ENCODE data around the gene RNF208. TPM values are rescaled to one million over a fixed set of nuclear protein-coding genes. Genes with fewer than 3 reads are reported as not detected.

Gene RNF208
- total and polyA plus RNA-seq, 3 donors from 2014 or later, result 3.0 to 7.7 (median 4.1) TPM

Other genes starting within 250 kb of the RNF208 start
Only the 30 nearest of the 32 such genes appear.
- 10 to 100 TPM; 47.8 to 56.6 TPM for gene PAXX, start 229.8 kb downstream of the RNF208 start, total RNA-seq
- gene PAXX, start 229.8 kb downstream of the RNF208 start, polyA plus RNA-seq (ENCODE audit: insufficient read depth, low read depth, low replicate concordance), result 25.9 TPM
- 1 to 10 TPM; 1.8 to 1.9 TPM for gene CLIC3, start 225.7 kb downstream of the RNF208 start, total RNA-seq
- gene CLIC3, start 225.7 kb downstream of the RNF208 start, polyA plus RNA-seq (ENCODE audit: insufficient read depth, low read depth, low replicate concordance), result 2.8 TPM
- gene ABCA2, start 194.0 kb downstream of the RNF208 start, total RNA-seq, result 10 to 100 TPM; 56.0 to 65.5 TPM
- gene ABCA2, start 194.0 kb downstream of the RNF208 start, polyA plus RNA-seq (ENCODE audit: insufficient read depth, low read depth, low replicate concordance), result 33.6 TPM
- under 1 TPM; 0.06 to 0.24 TPM for gene FUT7, start 190.2 kb downstream of the RNF208 start, total RNA-seq
- 0.24 TPM for gene FUT7, start 190.2 kb downstream of the RNF208 start, polyA plus RNA-seq (ENCODE audit: insufficient read depth, low read depth, low replicate concordance)
- 100 to 1,000 TPM in 1 of 2 donors, 10 to 100 TPM in 1; 75.9 to 103 TPM for gene NPDC1, start 176.1 kb downstream of the RNF208 start, total RNA-seq
- 47.7 TPM for gene NPDC1, start 176.1 kb downstream of the RNF208 start, polyA plus RNA-seq (ENCODE audit: insufficient read depth, low read depth, low replicate concordance)
- 1 to 10 TPM; 5.7 to 9.6 TPM for gene ENTPD2, start 168.2 kb downstream of the RNF208 start, total RNA-seq
- gene ENTPD2, start 168.2 kb downstream of the RNF208 start, polyA plus RNA-seq (ENCODE audit: insufficient read depth, low read depth, low replicate concordance), result 8.5 TPM
- gene SAPCD2, start 151.7 kb downstream of the RNF208 start, total RNA-seq, result 1 to 10 TPM; 1.4 to 1.7 TPM
- 0.78 TPM for gene SAPCD2, start 151.7 kb downstream of the RNF208 start, polyA plus RNA-seq (ENCODE audit: insufficient read depth, low read depth, low replicate concordance)
- gene UAP1L1, start 144.7 kb downstream of the RNF208 start, total RNA-seq, result 10 to 100 TPM in 1 of 2 donors, 1 to 10 TPM in 1; 7.2 to 10.1 TPM
- 6.9 TPM for gene UAP1L1, start 144.7 kb downstream of the RNF208 start, polyA plus RNA-seq (ENCODE audit: insufficient read depth, low read depth, low replicate concordance)
- gene MAN1B1, start 135.3 kb downstream of the RNF208 start, total RNA-seq, result 100 to 1,000 TPM; 122 to 124 TPM
- 62.2 TPM for gene MAN1B1, start 135.3 kb downstream of the RNF208 start, polyA plus RNA-seq (ENCODE audit: insufficient read depth, low read depth, low replicate concordance)
- 100 to 1,000 TPM; 207 to 215 TPM for gene DPP7, start 107.5 kb downstream of the RNF208 start, total RNA-seq
- 242 TPM for gene DPP7, start 107.5 kb downstream of the RNF208 start, polyA plus RNA-seq (ENCODE audit: insufficient read depth, low read depth, low replicate concordance)
- gene GRIN1, start 83.1 kb downstream of the RNF208 start, total RNA-seq, result 1 to 10 TPM; 1.5 to 3.8 TPM
- 0.79 TPM for gene GRIN1, start 83.1 kb downstream of the RNF208 start, polyA plus RNA-seq (ENCODE audit: insufficient read depth, low read depth, low replicate concordance)
- 1 to 10 TPM; 2.4 to 5.1 TPM for gene LRRC26, start 52.2 kb downstream of the RNF208 start, total RNA-seq
- not detected for gene LRRC26, start 52.2 kb downstream of the RNF208 start, polyA plus RNA-seq (ENCODE audit: insufficient read depth, low read depth, low replicate concordance)
- gene TMEM210, start 50.2 kb downstream of the RNF208 start, total RNA-seq, result 10 to 100 TPM; 19.8 to 37.9 TPM
- gene TMEM210, start 50.2 kb downstream of the RNF208 start, polyA plus RNA-seq (ENCODE audit: insufficient read depth, low read depth, low replicate concordance), result 83.2 TPM
- 10 to 100 TPM; 91.0 to 98.5 TPM for gene ANAPC2, start 33.7 kb downstream of the RNF208 start, total RNA-seq
- gene ANAPC2, start 33.7 kb downstream of the RNF208 start, polyA plus RNA-seq (ENCODE audit: insufficient read depth, low read depth, low replicate concordance), result 80.6 TPM
- 100 to 1,000 TPM; 134 to 137 TPM for gene SSNA1, start 33.6 kb downstream of the RNF208 start, total RNA-seq
- gene SSNA1, start 33.6 kb downstream of the RNF208 start, polyA plus RNA-seq (ENCODE audit: insufficient read depth, low read depth, low replicate concordance), result 211 TPM
- 10 to 100 TPM; 25.9 to 35.2 TPM for gene TPRN, start 21.5 kb downstream of the RNF208 start, total RNA-seq
- 17.2 TPM for gene TPRN, start 21.5 kb downstream of the RNF208 start, polyA plus RNA-seq (ENCODE audit: insufficient read depth, low read depth, low replicate concordance)
- gene TMEM203, start 16.6 kb downstream of the RNF208 start, total RNA-seq, result 10 to 100 TPM; 48.0 to 51.2 TPM
- 36.3 TPM for gene TMEM203, start 16.6 kb downstream of the RNF208 start, polyA plus RNA-seq (ENCODE audit: insufficient read depth, low read depth, low replicate concordance)
- gene NDOR1, start 16.5 kb downstream of the RNF208 start, total RNA-seq, result 10 to 100 TPM; 27.5 to 29.1 TPM
- gene NDOR1, start 16.5 kb downstream of the RNF208 start, polyA plus RNA-seq (ENCODE audit: insufficient read depth, low read depth, low replicate concordance), result 21.9 TPM
- gene CYSRT1, start 2.9 kb upstream of the RNF208 start, total RNA-seq, result 1 to 10 TPM; 3.7 to 5.6 TPM
- gene CYSRT1, start 2.9 kb upstream of the RNF208 start, polyA plus RNA-seq (ENCODE audit: insufficient read depth, low read depth, low replicate concordance), result 3.0 TPM
- gene RNF224, start 5.3 kb upstream of the RNF208 start, total RNA-seq, result under 1 TPM; 0.37 to 0.71 TPM
- gene RNF224, start 5.3 kb upstream of the RNF208 start, polyA plus RNA-seq (ENCODE audit: insufficient read depth, low read depth, low replicate concordance), result 0.17 TPM
- gene SLC34A3, start 8.7 kb upstream of the RNF208 start, total RNA-seq, result under 1 TPM; 0.24 to 0.25 TPM
- gene SLC34A3, start 8.7 kb upstream of the RNF208 start, polyA plus RNA-seq (ENCODE audit: insufficient read depth, low read depth, low replicate concordance), result 0.15 TPM
- 100 to 1,000 TPM; 856 to 940 TPM for gene TUBB4B, start 19.0 kb upstream of the RNF208 start, total RNA-seq
- 1,777 TPM for gene TUBB4B, start 19.0 kb upstream of the RNF208 start, polyA plus RNA-seq (ENCODE audit: insufficient read depth, low read depth, low replicate concordance)
- 10 to 100 TPM; 14.6 to 34.1 TPM for gene STPG3, start 29.0 kb upstream of the RNF208 start, total RNA-seq
- 58.9 TPM for gene STPG3, start 29.0 kb upstream of the RNF208 start, polyA plus RNA-seq (ENCODE audit: insufficient read depth, low read depth, low replicate concordance)
- gene NELFB, start 33.1 kb upstream of the RNF208 start, total RNA-seq, result 10 to 100 TPM; 60.9 to 76.7 TPM
- gene NELFB, start 33.1 kb upstream of the RNF208 start, polyA plus RNA-seq (ENCODE audit: insufficient read depth, low read depth, low replicate concordance), result 55.0 TPM
- 1 to 10 TPM; 3.4 to 4.5 TPM for gene TOR4A, start 55.5 kb upstream of the RNF208 start, total RNA-seq
- gene TOR4A, start 55.5 kb upstream of the RNF208 start, polyA plus RNA-seq (ENCODE audit: insufficient read depth, low read depth, low replicate concordance), result 2.1 TPM
- gene NRARP, start 80.0 kb upstream of the RNF208 start, total RNA-seq, result 10 to 100 TPM; 14.4 to 40.6 TPM
- 5.2 TPM for gene NRARP, start 80.0 kb upstream of the RNF208 start, polyA plus RNA-seq (ENCODE audit: insufficient read depth, low read depth, low replicate concordance)
- gene EXD3, start 200.9 kb upstream of the RNF208 start, total RNA-seq, result 10 to 100 TPM; 15.5 to 24.5 TPM
- gene EXD3, start 200.9 kb upstream of the RNF208 start, polyA plus RNA-seq (ENCODE audit: insufficient read depth, low read depth, low replicate concordance), result 8.9 TPM
- 1 to 10 TPM; 4.6 to 8.0 TPM for gene NOXA1, start 201.2 kb upstream of the RNF208 start, total RNA-seq
- gene NOXA1, start 201.2 kb upstream of the RNF208 start, polyA plus RNA-seq (ENCODE audit: insufficient read depth, low read depth, low replicate concordance), result 2.5 TPM
- 1 to 10 TPM; 2.0 to 2.2 TPM for gene ENTPD8, start 219.1 kb upstream of the RNF208 start, total RNA-seq
- gene ENTPD8, start 219.1 kb upstream of the RNF208 start, polyA plus RNA-seq (ENCODE audit: insufficient read depth, low read depth, low replicate concordance), result 0.37 TPM
- 100 to 1,000 TPM in 1 of 2 donors, 10 to 100 TPM in 1; 81.7 to 105 TPM for gene NSMF, start 237.1 kb upstream of the RNF208 start, total RNA-seq
- gene NSMF, start 237.1 kb upstream of the RNF208 start, polyA plus RNA-seq (ENCODE audit: insufficient read depth, low read depth, low replicate concordance), result 42.5 TPM

All from testis (tissue), 3 donors.